Right lung (tissue), 5 donors: ENCODE measurements around the gene IL17F. TPM values are rescaled to one million over a fixed set of nuclear protein-coding genes. Genes with fewer than 3 reads are reported as not detected.
A peak's percentile ranks its signal among the peaks of the same experiment; 100 is the strongest.
"Not testable (repeated sequence)": the region's sequence is repeated elsewhere in the genome, so short reads cannot be mapped to it uniquely, and the experiment has no call there.

Source experiments
- DNase-seq, 2 donors: peaks; one replicate each; pipeline ENCODE4 v3.0.0-alpha.2; 2013
- polyA plus RNA-seq, 5 donors: library from polyadenylated mRNA; unstranded; fragments of 120-200 nt; gene quantifications; one replicate each; pipeline versions ENCODE4 v1.2.1 to v1.2.3, GENCODE V29; 2013; ENCODE audit warnings: inconsistent platforms in 1 of 5, low replicate concordance in 1 of 5; ENCODE audit not compliant: insufficient read length in 5 of 5, insufficient read depth in 1 of 5

The IL17F gene
- polyA plus RNA-seq, 5 donors: not detected

- DNase-seq: no peak
Observed at GRCh38 chr6:52245425-52245824, 1.1 kb upstream of the IL17F start.

- DNase-seq: peak; percentile 32 to 47
Observed at GRCh38 chr6:52243282-52243893, 912 bp downstream of the IL17F start.

- DNase-seq: no peak
Observed at GRCh38 chr6:52241819-52242218, 2.5 kb downstream of the IL17F start.

GRCh38 chr6:52233975-52234823 is 10.1 kb downstream of the IL17F start:
- DNase-seq: peak in 1 of 2 donors; percentile 8

- DNase-seq: no peak
Observed at GRCh38 chr6:52233005-52233404, 11.3 kb downstream of the IL17F start.

GRCh38 chr6:52231406-52232127 is 12.7 kb downstream of the IL17F start:
- no peak for DNase-seq

- no peak for DNase-seq
Observed at GRCh38 chr6:52230685-52231084, 13.6 kb downstream of the IL17F start.

GRCh38 chr6:52227495-52227894 is 16.8 kb downstream of the IL17F start:
- no peak for DNase-seq

GRCh38 chr6:52221302-52221701 is 23.0 kb downstream of the IL17F start:
- no peak for DNase-seq

- DNase-seq: no peak
Observed at GRCh38 chr6:52217761-52218160, 26.5 kb downstream of the IL17F start.

GRCh38 chr6:52216932-52217575 is 27.2 kb downstream of the IL17F start:
- no peak for DNase-seq

GRCh38 chr6:52215787-52216186 is 28.5 kb downstream of the IL17F start:
- DNase-seq: no peak

- DNase-seq: no peak
Observed at GRCh38 chr6:52213127-52213526, 31.2 kb downstream of the IL17F start.

- DNase-seq: no peak
Observed at GRCh38 chr6:52210227-52210626, 34.1 kb downstream of the IL17F start.

- DNase-seq: no peak
Observed at GRCh38 chr6:52209770-52210169, 34.5 kb downstream of the IL17F start.

- no peak for DNase-seq
Observed at GRCh38 chr6:52208612-52209011, 35.7 kb downstream of the IL17F start.

- no peak for DNase-seq
Observed at GRCh38 chr6:52207066-52207465, 37.2 kb downstream of the IL17F start.

GRCh38 chr6:52201493-52201892 is 42.8 kb downstream of the IL17F start:
- no peak for DNase-seq

- DNase-seq: no peak
Observed at GRCh38 chr6:52201046-52201445, 43.3 kb downstream of the IL17F start.

GRCh38 chr6:52200088-52200487 is 44.2 kb downstream of the IL17F start:
- DNase-seq: not testable (repeated sequence)

- no peak for DNase-seq
Observed at GRCh38 chr6:52195886-52196285, 48.4 kb downstream of the IL17F start.

GRCh38 chr6:52191824-52192223 is 52.5 kb downstream of the IL17F start:
- no peak for DNase-seq
